Measurements from ENCODE around the gene GLRX3. TPM values are rescaled to one million over a fixed set of nuclear protein-coding genes. Genes with fewer than 3 reads are reported as not detected.

The GLRX3 gene
- polyA plus RNA-seq, 1 of the 3 experiments (the other 2 are of a cell fraction), result 93.8 TPM

- Histone ChIP-seq H3K27me3 (ENCODE audit: insufficient read depth) (no peaks in the 10 kb centered on the region), H2AFZ (ENCODE audit: low read depth) (no peak overlapping the region), H3K36me3 (replicated peaks in 1 of 2; ENCODE audit: control insufficient read depth in 1 of 2, insufficient read depth in 2 of 2, low read length in 1 of 2) (peaks cover 60 to 68% of the 10 kb centered on the region in 2 experiments), H3K79me2 (ENCODE audit: insufficient read depth) (peaks cover 25% of the 10 kb centered on the region), H3K4me1 (ENCODE audit: control insufficient read depth in 1 of 2, insufficient read depth in 2 of 2, low read depth in 1 of 2, low read length in 1 of 2) (no peaks in the 10 kb centered on the region), H3F3A (replicated peaks; ENCODE audit: insufficient read depth) (no peaks in the 10 kb centered on the region), H3K4me3 (ENCODE audit: low read depth in 2 of 2, low read length in 1 of 2) (no peak overlapping the region), H3K27ac (ENCODE audit: low read depth in 2 of 2, low read length in 1 of 2) (no peak overlapping the region), H3K4me2 (no peak overlapping the region), H3K9me3 (no peaks in the 10 kb centered on the region), H4K20me1 (ENCODE audit: insufficient read depth) (no peaks in the 10 kb centered on the region), H3K9ac (no peak overlapping the region), H3K9me2 (no peaks in the 10 kb centered on the region)
- ChIA-PET CTCF (interaction anchor here (0.6 to 0.7 kb wide), 2 partner anchors 19 to 22 kb away, joined by 3 to 4 read pairs; no protein-coding TSS in a partner anchor), POLR2A (no interaction called here)
- no peak for DNase-seq
- TF ChIP-seq IRF3 (IDR thresholded peaks at IDR 0.05; ENCODE audit: low read depth, low read length), result no peak
- no peak for TF ChIP-seq CTCF (IDR thresholded peaks at IDR 0.05)
- TF ChIP-seq GATA2 (CRISPR knock-in tag; IDR thresholded peaks at IDR 0.05), result no peak
- TF ChIP-seq FOXM1 (IDR thresholded peaks at IDR 0.05; ENCODE audit: low read depth), result no peak
- TF ChIP-seq FOSL2 (IDR thresholded peaks at IDR 0.05; ENCODE audit: borderline replicate concordance, low read depth), result no peak
- TF ChIP-seq PBX3 (IDR thresholded peaks at IDR 0.05), result no peak
- no peak for TF ChIP-seq RFX5 (IDR thresholded peaks at IDR 0.05; ENCODE audit: low read length)
- TF ChIP-seq MAX (IDR thresholded peaks at IDR 0.05; ENCODE audit: low read depth), result no peak
- TF ChIP-seq JUND (IDR thresholded peaks at IDR 0.05), result no peak
- no peak for TF ChIP-seq MEF2A (IDR thresholded peaks at IDR 0.05; ENCODE audit: borderline replicate concordance, low read depth)
- TF ChIP-seq RCOR1 (IDR thresholded peaks at IDR 0.05; ENCODE audit: low read length), result no peak
- TF ChIP-seq RXRA (IDR thresholded peaks at IDR 0.05; ENCODE audit: borderline replicate concordance, low read depth), result no peak
- TF ChIP-seq MXI1 (IDR thresholded peaks at IDR 0.05; ENCODE audit: low read depth, low read length), result no peak
- WGBS (ENCODE audit: low lambda C conversion rate), result 92% methylated on average over 7 of the region's 7 CpGs
Measured at GRCh38 chr10:130167707-130168106, 31.5 kb downstream of the GLRX3 start.

GRCh38 chr10:130169136-130169859, 33.1 kb downstream of the GLRX3 start:
- TF ChIP-seq GABPA (IDR thresholded peaks at IDR 0.05; ENCODE audit: low read depth) (no peak), IRF3 (IDR thresholded peaks at IDR 0.05; ENCODE audit: low read depth, low read length) (no peak), FOXJ3 (CRISPR knock-in tag; IDR thresholded peaks at IDR 0.05) (no peak), RCOR1 (IDR thresholded peaks at IDR 0.05; ENCODE audit: low read length) (no peak), RFX5 (IDR thresholded peaks at IDR 0.05; ENCODE audit: low read length) (no peak), EP300 (IDR thresholded peaks at IDR 0.05; ENCODE audit: borderline replicate concordance in 1 of 2, low read depth in 1 of 2, low read length in 1 of 2) (no peak), GATA2 (CRISPR knock-in tag; IDR thresholded peaks at IDR 0.05) (no peak), USF1 (IDR thresholded peaks at IDR 0.05; ENCODE audit: borderline replicate concordance, low read depth) (no peak)
- H3K9me3 ChIP-seq, result no peaks in the 10 kb centered on the region
- no peaks in the 10 kb centered on the region for H4K20me1 ChIP-seq (ENCODE audit: insufficient read depth)
- H3K4me2 ChIP-seq, result no peak overlapping the region
- H3K27me3 ChIP-seq (ENCODE audit: insufficient read depth), result no peaks in the 10 kb centered on the region
- H3K79me2 ChIP-seq (ENCODE audit: insufficient read depth), result peaks cover 25% of the 10 kb centered on the region
- no peaks in the 10 kb centered on the region for H3K9me2 ChIP-seq
- CTCF ChIA-PET, result no interaction called here
- POLR2A ChIA-PET, result no interaction called here
- H3K36me3 ChIP-seq (replicated peaks in 1 of 2; ENCODE audit: control insufficient read depth in 1 of 2, insufficient read depth in 2 of 2, low read length in 1 of 2), result peaks cover 51 to 71% of the 10 kb centered on the region in 2 experiments
- no peak overlapping the region for H3K4me3 ChIP-seq (ENCODE audit: low read depth in 2 of 2, low read length in 1 of 2)
- no peaks in the 10 kb centered on the region for H3K4me1 ChIP-seq (ENCODE audit: control insufficient read depth in 1 of 2, insufficient read depth in 2 of 2, low read depth in 1 of 2, low read length in 1 of 2)
- WGBS (ENCODE audit: low lambda C conversion rate), result 98% methylated on average over 9 of the region's 9 CpGs
- H3K27ac ChIP-seq (ENCODE audit: low read depth in 2 of 2, low read length in 1 of 2), result no peak overlapping the region
- H3K9ac ChIP-seq, result no peak overlapping the region
- H3F3A ChIP-seq (replicated peaks; ENCODE audit: insufficient read depth), result no peaks in the 10 kb centered on the region
- DNase-seq, result no peak
- no peak overlapping the region for H2AFZ ChIP-seq (ENCODE audit: low read depth)
